GM21717 (cell line): Measurements from ENCODE around the gene PTPRN2.

Experiments
- ATAC-seq: cut with Tn5 transposase; IDR thresholded peaks from one replicate; pipeline ENCODE4 v1.9.1; 2021; ENCODE audit warnings: mild to moderate bottlenecking, moderate library complexity; ENCODE audit not compliant: unreplicated experiment

The PTPRN2 gene

GRCh38 chr7:157540606-157541294 lies 1046.9 kb downstream of the PTPRN2 start:
- ATAC-seq = no peak

DNA sequence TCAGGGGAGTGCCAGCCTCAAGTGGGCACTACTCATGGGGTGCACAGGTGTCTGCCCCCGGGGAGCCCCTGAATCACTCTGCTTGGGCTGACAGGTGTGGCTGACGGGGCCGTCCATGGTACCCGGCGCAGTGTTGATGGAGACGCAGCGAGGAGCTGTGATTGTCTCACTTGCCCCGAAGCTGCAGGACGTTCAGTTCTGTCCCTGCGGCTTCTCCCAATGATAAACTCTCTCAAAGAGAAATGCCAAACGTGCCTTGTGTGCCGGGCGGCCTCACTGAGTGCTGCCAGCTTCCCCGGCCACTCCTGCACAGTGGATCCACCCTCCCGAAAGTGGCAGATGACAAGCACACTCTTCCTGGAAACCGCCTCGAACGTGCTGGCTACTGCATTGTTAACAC lies 1047.6 kb downstream of the PTPRN2 start:
- ATAC-seq = no peak

DNA sequence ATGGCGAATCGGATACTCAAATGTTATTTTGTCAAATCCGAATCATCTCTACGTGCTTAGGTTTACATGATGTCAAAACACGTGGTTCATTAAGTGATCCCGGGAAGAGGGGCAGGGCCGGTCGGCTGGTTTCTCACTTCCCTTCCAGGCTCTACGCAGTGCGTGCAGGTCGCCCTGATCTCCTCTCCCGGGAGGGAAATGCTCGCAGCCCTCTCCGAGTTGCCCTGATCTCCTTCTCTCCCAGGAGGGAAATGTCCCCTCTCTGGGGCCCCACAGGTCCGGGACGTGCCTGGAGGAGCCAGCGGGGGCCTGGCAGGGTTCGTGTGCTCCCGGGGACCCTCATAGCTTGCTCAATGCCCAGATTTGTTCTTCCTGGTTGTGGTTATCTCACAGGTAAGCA lies 1048.1 kb downstream of the PTPRN2 start:
- ATAC-seq = no peak

DNA sequence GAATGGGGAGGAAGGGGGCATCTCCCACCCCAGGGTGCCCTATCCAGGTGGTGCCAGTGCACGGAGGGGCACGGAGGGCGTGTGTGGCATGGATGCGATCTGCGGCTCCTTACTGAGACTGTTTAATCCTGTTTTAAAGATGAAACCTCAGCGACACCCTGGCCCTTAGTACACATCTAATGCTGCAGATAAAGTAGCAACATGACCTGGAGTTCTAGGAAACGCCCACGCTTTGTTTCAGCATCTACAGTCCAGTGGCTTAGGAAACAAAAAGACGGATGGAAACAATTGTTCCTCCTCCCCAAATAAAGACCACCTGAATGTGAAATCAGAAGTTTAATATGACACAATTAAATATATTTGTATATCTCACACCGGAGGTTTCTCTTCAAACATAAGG lies 1048.9 kb downstream of the PTPRN2 start:
- ATAC-seq = no peak

GRCh38 chr7:157538321-157538720 lies 1049.3 kb downstream of the PTPRN2 start:
- no peak for ATAC-seq

DNA sequence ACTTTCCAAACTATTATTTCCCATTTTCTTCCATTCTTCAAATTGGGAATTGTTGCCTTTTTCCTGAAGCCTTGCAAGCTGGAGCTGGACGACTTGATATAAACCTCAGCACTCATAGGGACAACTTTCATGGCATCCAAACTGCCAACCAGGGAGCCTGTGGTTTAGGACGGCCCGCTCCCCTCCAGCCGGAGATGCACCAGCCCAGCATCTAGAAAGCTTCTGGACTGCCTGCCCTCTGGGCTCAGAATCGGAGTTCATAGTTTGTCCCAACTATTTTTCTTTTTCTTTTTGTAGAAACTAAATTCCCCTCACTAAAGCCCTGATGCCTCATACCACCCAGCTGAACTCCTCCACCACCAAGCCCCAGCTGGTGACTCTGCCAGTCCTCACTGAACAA lies 1050.6 kb downstream of the PTPRN2 start:
- no peak for ATAC-seq

DNA sequence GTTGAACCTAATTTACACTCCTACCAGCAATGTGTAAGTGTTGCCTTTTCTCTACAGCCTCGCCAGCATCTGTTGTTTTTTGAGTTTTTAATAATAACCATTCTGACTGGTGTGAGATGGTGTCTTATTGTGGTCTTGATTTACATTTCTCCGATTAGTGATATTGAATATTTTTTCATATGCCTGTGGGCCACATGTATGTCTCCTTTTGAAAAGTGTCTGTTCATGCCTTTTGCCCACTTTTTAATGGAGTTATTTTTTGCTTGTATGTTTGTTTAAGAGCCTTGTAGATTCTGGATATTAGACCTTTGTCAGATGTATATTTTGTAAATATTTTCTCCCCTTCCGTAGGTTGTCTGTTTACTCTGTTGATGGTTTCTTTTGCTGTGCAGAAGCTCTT lies 1055.6 kb downstream of the PTPRN2 start:
- no peak for ATAC-seq

DNA sequence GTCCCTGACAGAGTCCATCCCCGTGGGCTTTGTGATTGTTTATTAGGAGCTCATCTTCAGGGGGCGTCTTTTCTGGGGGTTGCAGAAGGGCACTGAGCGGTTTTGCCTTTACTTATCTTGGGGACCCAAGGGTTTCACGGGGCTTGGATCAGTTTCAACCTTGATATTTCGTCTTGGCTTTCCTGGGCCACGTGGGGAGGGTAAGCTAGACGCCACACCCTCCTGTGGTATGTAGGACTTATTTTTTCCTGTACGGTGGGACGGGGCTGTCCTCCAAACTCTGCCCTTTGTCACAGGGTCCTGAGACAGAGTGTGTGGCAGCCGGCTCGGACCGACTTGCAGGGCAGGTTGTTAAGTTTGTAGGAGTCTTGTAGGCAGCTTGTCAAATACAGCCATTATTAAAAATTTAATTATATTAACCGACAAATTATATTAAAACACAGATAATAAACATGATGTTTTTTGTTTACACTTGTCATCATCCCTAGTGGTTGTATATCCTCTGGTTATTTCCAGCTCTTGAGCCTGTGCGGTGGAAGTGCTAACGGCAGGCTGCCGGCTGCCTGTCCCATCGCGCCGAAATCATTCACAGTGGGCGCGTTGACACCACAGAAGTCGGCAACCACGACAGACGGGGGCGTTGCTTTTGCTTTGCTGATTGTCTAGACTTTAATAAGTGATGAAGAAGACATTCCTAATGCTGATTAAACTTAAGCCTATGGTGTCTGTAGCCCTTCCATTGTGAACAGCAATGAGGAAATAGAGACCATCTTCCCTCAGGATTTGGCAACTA lies 1057.7 kb downstream of the PTPRN2 start:
- ATAC-seq = no peak

DNA sequence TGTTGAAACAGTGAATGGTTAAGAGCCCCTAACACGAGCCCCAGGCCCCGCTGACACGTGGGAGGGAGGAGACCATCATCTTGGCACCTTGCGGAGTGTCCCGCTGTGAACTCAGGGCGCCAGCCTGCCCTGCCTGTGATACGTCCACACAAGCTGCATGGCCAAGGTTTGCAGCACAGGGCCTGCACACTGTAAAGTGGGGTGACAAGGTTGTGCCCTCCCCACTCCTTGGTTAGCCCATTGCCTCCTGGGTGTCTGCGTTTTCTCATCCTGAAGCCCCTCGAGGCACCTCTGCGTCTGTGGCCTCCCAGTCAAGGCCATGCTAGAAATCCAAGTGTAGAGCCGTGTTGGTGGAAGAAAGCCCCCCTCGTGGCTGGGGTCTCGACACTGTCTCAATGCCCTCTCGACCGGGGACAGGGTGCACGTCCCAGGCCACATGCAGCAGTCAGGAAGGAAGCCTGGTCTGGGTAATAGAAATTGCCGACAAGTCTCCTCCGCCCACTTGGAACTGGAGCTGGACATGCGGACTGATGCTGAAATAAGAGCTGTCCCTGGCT lies 1058.8 kb downstream of the PTPRN2 start:
- ATAC-seq = no peak

- ATAC-seq = no peak
Measured at GRCh38 chr7:157527686-157528085, 1059.9 kb downstream of the PTPRN2 start.

- ATAC-seq = no peak
Measured at GRCh38 chr7:157526913-157527634, 1060.5 kb downstream of the PTPRN2 start.

DNA sequence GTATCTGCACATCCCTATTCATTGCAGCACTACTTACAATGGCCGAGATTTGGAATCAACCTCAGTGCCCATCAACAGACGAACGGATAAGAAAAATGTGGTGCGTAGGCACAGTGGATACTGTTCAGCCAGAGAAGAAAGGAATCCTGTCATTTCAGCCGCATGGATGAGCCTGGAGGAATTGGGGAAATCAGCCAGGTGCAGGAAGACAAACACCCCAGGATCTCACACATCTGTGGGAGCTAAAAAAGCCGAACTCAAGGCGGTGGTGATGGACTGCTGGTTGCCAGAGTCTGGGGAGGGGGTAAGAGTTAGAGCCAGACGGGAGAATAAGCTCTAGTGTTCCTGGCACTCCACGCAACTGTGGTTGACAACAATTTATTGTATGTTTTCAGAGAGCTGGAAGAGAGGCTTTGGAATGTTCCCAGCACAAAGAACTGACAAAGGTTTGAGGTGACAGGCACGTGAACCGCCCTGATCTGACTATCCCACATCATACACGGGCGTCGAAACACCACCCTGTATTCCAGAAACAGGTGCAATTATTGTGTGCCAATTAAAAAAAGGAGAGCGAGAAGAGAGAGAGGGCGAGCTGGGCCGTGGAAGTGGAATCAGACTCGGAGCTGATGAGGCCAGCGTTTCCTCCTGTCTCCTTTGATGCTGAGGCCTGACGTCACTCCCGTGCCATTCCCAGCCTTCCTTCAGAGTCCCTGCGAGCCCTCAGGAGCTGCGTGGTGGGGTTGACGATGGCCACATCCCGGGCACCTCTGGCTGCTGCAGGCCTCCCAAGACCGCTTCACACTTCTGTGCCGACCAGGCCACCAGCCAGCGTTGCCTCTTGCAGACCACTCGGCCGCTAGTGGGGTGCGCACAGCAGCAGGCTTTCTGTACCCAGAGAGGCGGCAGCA lies 1061.4 kb downstream of the PTPRN2 start:
- no peak for ATAC-seq

GRCh38 chr7:157525491-157525915 lies 1062.1 kb downstream of the PTPRN2 start:
- no peak for ATAC-seq

DNA sequence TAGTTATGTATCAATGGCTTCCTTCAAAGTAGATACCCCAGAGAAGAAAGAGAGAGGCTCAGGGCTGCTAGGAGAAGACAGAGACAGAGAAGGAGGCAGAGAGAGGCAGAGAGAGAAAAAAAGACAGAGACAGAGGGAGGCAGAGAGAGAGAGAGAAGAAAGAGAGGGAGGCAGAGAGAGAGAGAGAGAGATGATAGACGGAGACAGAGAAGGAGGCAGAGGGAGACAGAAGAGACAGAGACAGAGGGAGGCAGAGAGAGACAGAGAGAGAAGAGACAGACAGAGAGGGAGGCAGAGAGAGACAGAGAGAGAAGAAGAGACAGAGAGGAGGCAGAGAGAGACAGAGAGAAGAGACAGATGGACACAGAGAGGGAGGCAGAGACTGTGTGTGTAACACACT lies 1062.9 kb downstream of the PTPRN2 start:
- no peak for ATAC-seq

- ATAC-seq = no peak
Measured at GRCh38 chr7:157523766-157524421, 1063.7 kb downstream of the PTPRN2 start.

DNA sequence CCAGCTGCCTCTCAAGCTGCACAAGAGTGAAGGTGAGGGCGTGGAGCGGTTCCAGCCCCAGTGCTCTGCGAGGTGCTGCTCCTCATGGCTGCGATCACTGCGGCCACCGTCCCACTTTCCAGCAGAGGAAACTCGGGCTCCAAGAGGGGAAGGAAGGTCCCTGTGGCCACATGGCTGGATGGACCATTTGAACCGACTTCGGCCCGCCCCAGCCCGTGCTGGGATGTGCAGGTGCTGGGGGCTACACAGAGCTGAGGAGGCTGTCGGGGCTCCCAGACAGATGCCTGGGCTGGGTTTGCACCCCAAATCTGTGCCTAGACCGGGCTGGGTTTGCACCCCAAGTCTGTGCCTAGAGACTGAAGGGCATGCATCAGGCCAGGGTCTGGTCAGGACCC lies 1064.3 kb downstream of the PTPRN2 start:
- no peak for ATAC-seq

DNA sequence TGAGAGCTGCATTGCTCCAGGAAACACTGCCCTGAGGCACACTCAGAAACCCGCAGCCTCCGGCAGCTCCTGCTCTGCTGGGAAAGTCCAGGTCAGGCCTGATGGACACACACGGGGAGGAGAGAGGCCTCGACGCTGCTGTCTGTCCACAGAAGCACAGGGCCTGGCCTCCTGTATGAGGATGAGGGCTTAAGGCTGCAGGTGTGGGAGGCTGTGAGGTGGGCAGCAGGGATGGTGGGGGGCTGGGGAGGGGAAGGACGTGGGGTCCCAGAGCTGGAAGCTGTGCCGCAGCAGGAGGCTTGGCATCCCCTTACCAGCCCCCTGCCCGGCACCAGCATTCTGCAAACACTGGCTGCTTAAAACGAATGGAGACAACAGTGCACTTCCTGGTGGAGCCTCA lies 1064.7 kb downstream of the PTPRN2 start:
- ATAC-seq = no peak

DNA sequence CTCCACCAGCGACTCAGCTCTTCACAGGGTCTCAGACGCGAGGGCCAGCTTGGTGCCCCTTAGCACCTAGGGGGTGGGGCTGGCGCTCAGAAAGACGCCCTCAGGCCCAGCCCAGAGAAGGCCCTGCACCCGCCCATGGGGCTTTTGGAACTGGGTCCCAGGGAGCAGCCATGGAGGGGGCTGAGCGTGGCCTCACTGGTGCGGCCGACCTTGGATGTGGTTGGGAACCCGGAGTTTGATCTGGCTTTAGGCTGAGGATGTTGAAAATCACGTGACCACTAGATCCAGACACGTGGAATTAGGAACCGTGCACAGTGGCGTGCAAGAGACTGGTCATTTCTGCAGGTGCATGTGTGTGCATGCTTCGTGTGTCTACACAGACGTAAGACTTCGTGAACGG lies 1065.4 kb downstream of the PTPRN2 start:
- no peak for ATAC-seq

DNA sequence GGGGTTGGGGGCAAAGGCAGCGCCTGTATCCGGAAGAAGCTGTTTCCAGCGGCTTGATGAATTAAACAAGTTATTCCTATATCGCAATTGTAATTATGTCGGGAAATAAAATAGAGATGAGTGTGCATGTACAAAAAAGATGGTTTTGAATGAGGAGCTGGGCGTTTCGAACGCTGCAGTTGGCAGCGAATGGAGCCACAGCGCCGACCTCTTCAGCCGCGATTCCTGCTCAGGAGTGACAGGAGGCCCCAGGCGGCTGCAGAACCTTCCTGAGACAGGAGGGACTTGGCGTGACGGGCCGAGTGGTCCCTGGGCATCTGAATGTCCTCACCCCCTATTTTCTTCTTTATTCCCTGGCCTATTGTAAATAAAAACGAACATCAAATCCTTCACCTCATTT lies 1065.9 kb downstream of the PTPRN2 start:
- ATAC-seq = no peak
